H4 (cell line): ENCODE data around the gene HSDL1. TPM values are rescaled to one million over a fixed set of nuclear protein-coding genes. Genes with fewer than 3 reads are reported as not detected.

ENCODE experiments used
- DNase-seq: peaks from one replicate; pipeline ENCODE4 v3.0.0-alpha.2; 2015; ENCODE audit warnings: low spot score
- total RNA-seq: library from RNA; depleted of rRNA; stranded (reverse); fragments of >200 nt; shearing (Covaris generic); gene quantifications from 2 replicates; pipeline ENCODE4 v1.2.3, GENCODE V29; 2014; rRNA removed

The HSDL1 gene
- total RNA-seq, 1 experiment from 2014 or later: 44.7 TPM

DNA sequence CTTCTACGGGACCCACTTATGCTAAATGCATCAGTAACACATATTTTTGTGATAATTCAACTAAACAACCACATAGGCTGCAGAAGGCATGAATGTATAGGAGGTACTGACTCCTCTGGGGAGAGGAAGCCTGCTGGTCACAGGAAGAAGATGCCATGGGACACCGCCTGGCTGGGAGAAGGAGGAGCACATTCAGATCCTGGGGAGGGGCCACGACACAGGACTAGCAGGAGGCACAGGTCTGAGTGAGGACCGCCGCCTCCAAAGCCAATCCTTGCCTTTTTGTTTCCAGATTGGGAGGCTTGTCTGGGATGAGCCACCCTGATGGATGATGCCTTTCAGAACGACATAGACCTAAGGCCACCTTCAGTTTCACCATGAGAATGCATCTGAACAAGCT, 62.9 kb downstream of the HSDL1 start:
- no peak for DNase-seq

DNA sequence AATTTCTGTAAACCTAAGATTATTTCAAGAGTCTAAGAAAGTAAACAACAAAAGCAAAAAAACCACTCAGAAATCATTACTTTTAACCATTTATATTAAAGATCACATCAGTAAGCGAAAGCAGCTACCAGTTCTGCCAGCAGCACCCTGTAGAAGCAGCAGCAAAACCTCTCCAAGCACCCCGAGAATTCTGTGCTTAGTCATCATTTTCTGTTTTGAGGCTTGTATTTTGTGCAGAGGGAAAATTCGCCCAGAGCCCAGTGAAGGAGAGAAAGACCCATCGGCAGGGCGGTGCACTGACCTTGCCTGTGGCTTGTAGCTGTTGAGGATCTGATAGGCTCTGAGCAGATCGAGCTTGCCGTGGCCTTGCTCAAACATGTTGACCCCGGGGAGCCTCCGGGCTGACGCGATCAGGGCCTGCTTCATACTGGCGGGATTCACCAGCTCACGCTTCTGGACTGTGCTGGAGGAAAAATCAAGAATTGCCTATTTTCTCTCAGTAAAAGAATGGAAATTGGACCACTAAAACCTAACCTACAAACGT, 63.5 kb downstream of the HSDL1 start:
- DNase-seq: no peak

- no peak for DNase-seq
Measured at GRCh38 chr16:84080813-84081212, 64.2 kb downstream of the HSDL1 start.

DNA sequence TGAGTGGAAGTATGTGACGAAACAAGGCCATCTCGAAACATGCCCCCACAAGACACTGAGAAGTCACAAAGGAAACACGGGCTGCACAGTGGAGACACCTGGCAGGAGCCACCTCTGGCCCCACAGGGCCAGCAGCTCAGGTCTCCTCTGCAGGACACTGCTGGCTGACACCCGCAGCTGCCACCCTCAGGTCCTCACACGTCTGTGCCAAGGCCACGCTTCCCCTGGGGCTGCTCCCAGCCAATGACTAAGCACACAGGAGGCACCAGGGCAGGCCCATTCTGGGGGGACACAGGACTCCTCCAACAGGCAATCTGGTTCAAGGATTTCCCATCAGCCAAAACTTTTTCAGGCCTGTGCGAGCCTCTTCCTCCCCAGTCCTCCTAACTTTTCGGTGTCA, 64.6 kb downstream of the HSDL1 start:
- no peak for DNase-seq

DNA sequence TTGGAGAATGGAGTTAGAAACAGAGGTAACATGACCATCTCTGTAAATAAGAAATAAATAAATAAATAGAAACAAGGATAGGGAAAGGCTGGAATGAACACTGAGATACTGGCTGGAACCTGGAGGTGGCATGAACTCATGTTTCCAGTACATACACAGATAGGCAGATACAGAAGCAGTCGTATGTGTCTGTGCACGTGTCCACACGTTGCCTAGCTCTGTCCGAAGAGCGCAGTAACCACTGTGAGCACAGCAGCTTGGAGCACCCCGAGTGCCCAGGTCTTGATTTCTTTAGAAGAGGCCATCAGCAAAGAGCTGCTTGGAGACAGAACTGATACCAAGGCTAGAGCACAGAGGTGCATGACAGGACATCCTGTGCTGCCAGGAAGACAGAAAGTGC, 65.3 kb downstream of the HSDL1 start:
- no peak for DNase-seq

DNA sequence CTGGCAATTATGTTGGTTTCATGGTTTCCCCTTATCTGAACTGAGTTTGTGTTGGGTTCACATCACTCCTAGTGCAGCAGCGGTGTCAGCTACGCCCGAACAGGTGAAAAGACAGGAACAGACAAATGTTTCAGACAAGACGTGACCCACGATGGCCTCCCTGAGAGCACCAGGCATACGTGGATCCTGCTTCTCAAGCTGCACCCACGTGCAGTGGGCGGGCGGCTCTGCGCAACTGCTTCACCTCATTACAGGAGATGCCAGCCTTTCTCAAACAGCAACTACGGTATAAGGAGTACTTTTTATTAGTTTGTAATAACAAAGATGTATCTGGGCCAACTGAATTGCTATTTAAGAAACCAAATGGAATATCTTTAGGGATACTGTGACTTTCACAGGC, 69.6 kb downstream of the HSDL1 start:
- DNase-seq: no peak

DNA sequence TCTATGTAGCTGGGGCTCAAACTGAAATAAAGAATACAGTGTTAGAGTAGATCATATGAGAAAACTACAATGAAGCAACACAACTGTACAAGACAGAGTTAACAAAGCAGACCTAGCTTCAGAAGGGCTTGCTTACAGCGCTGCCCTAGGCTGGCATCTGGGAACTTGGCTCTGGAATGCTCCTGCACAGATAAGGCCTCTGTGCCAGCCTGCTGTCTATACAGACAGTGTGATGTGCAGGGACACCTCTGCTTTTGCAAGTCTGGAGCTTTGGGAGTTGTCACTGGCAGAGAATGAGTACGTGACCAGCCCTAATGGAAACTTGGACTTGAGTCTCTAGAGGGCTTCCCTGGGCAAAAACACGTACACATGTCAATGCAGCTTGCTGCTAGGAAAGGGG, 70.3 kb downstream of the HSDL1 start:
- no peak for DNase-seq

Other genes with a start within 250 kb of the HSDL1 start
- 1.4 and 1.7 TPM in 2 replicates for gene MLYCD, start 246.1 kb downstream of the HSDL1 start, total RNA-seq
- 26.1 and 27.3 TPM in 2 replicates for gene OSGIN1, start 191.9 kb downstream of the HSDL1 start, total RNA-seq
- 0.37 and 0.52 TPM in 2 replicates for gene NECAB2, start 176.9 kb downstream of the HSDL1 start, total RNA-seq
- not detected in 2 replicates for gene SLC38A8, start 102.4 kb downstream of the HSDL1 start, total RNA-seq
- 56.3 and 77.9 TPM in 2 replicates for gene MBTPS1, start 28.2 kb downstream of the HSDL1 start, total RNA-seq
- gene DNAAF1, start 131 bp upstream of the HSDL1 start, total RNA-seq: 0.29 TPM in 1 of 2 replicates, not detected in the other
- 8.1 and 18.4 TPM in 2 replicates for gene TAF1C, start 41.9 kb upstream of the HSDL1 start, total RNA-seq
- gene ADAD2, start 46.0 kb upstream of the HSDL1 start, total RNA-seq: not detected in 2 replicates
- gene KCNG4, start 94.8 kb upstream of the HSDL1 start, total RNA-seq: not detected in 2 replicates
- not detected in 2 replicates for gene WFDC1, start 149.7 kb upstream of the HSDL1 start, total RNA-seq
- gene ATP2C2, start 223.4 kb upstream of the HSDL1 start, total RNA-seq: not detected in 2 replicates